Sigmoid colon (tissue), 4 donors: ENCODE data around the gene MAD1L1.

ENCODE experiments used
- POLR2AphosphoS5 ChIP-seq, 4 donors: sonication (generic); formaldehyde crosslinking; IDR thresholded peaks; one replicate each; pipeline ENCODE4 v1.6.1; 2017; ENCODE audit warnings: antibody characterized with exemption in 4 of 4
- TF ChIP-seq, protein P1 (sequence below), 4 experiments: fragments of 450-650 bp in 3 of 4; fragments of 200-600 bp in 1 of 4; IDR thresholded peaks; one replicate each; pipeline ENCODE4 v1.5.1; 2016 to 2019; ENCODE audit warnings: antibody characterized with exemption in 4 of 4, mild to moderate bottlenecking in 3 of 4, moderate library complexity in 2 of 4

DNA sequence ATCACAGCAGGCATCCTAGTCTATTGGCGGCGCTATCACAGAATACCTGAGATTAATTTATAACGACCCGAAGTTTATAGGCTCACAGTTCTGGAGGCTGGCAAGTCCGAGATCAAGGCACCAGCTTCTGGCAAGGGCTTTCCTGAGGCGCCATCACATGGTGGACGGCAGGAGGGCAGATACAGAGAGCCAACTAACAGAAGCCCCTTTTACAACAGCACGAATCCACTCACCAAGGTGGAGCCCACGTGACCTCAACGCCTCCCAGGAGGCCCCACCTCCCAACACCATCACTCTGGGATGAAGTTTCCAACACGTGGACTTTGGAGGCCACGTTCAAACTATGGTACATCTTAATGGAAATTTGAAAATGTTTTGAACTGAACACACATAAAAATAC lies 307.4 kb downstream of the MAD1L1 start:
- TF ChIP-seq, protein P1, sequence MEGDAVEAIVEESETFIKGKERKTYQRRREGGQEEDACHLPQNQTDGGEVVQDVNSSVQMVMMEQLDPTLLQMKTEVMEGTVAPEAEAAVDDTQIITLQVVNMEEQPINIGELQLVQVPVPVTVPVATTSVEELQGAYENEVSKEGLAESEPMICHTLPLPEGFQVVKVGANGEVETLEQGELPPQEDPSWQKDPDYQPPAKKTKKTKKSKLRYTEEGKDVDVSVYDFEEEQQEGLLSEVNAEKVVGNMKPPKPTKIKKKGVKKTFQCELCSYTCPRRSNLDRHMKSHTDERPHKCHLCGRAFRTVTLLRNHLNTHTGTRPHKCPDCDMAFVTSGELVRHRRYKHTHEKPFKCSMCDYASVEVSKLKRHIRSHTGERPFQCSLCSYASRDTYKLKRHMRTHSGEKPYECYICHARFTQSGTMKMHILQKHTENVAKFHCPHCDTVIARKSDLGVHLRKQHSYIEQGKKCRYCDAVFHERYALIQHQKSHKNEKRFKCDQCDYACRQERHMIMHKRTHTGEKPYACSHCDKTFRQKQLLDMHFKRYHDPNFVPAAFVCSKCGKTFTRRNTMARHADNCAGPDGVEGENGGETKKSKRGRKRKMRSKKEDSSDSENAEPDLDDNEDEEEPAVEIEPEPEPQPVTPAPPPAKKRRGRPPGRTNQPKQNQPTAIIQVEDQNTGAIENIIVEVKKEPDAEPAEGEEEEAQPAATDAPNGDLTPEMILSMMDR (IDR thresholded peaks at IDR 0.05): no peak
- no peak for TF ChIP-seq POLR2AphosphoS5 (IDR thresholded peaks at IDR 0.05)
